ENCODE results near the gene HARS1.

DNA sequence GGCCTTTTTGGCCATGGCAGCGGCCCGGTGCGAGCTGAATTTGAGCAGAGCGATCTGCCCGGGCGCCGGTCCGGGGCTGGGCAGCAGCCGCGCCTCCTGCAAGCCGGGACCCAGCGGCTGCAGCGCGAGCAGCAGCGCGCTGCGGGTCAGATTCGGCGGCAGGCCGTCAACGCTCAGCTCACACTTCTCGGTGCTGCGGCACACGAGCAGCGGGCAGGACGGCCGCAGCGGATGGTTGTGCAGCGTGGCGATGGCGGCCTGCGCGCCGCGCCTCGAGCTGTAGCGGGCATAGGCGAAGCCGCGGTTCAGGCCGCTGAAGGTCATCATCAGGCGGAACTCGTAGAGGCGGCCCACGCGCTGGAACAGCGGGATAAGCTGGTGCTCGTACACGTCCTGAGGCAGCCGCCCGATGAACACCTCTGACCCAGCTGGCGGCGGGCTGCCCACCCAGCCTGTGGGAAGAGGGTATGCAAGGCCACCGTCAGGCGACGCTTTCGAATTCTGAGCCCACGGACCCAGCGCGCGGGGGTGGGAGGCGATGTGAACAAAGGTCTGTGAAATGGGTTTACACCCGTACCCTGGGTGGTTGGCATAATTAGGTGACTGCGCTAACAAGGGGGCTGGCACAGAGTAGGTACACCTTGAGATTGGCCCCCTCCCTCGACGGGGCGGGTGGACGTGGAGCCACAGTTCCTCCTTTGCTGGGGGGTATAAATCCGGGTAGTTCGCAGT lies 18.5 kb downstream of the HARS1 start:
- no peak for TF ChIP-seq CTCF (IDR thresholded peaks at IDR 0.05 in 2 of 3, conservative IDR thresholded peaks at IDR 0.05 in 1 of 3; ENCODE audit: control insufficient read depth in 2 of 3, extremely low read depth in 1 of 3, insufficient read depth in 1 of 3, low read depth in 3 of 3, low read length in 3 of 3)
- TF ChIP-seq IKZF1 (conservative IDR thresholded peaks at IDR 0.05) = no peak
- no peak for TF ChIP-seq IRF4 (IDR thresholded peaks at IDR 0.05; ENCODE audit: low read depth, low read length)
- TF ChIP-seq, protein P1, sequence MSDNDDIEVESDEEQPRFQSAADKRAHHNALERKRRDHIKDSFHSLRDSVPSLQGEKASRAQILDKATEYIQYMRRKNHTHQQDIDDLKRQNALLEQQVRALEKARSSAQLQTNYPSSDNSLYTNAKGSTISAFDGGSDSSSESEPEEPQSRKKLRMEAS (IDR thresholded peaks at IDR 0.05; ENCODE audit: low read depth, low read length) = no peak
- TF ChIP-seq, protein P2, sequence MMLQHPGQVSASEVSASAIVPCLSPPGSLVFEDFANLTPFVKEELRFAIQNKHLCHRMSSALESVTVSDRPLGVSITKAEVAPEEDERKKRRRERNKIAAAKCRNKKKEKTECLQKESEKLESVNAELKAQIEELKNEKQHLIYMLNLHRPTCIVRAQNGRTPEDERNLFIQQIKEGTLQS (IDR thresholded peaks at IDR 0.05; ENCODE audit: borderline replicate concordance, extremely low read depth, low read depth, low read length) = no peak
- TF ChIP-seq BMI1 (IDR thresholded peaks at IDR 0.05; ENCODE audit: borderline replicate concordance) = no peak

Measured in GM12878 (cell line).